Keratinocyte (primary cell): ENCODE results near the gene GPR176. TPM values are rescaled to one million over a fixed set of nuclear protein-coding genes. Genes with fewer than 3 reads are reported as not detected.

Experiments
- DNase-seq: peaks from one replicate; pipeline ENCODE4 v3.0.0-alpha.2; 2011; ENCODE audit warnings: low read depth, missing footprints, low spot score
- FAIRE-seq: peaks from 2 replicates; lab custom pipeline; 2011; peaks lifted over from hg19 to GRCh38; lab: Jason Lieb, UNC
- H2AFZ ChIP-seq: 2 replicates; pipeline ENCODE4 v1.6.0; 2012; ENCODE audit warnings: low read length, control low read depth, inconsistent platforms; ENCODE audit not compliant: control insufficient read depth
- H3K27ac ChIP-seq: 2 replicates; pipeline ENCODE4 v1.5.1; 2011; ENCODE audit warnings: low read length; ENCODE audit not compliant: control insufficient read depth, insufficient read depth
- H3K27me3 ChIP-seq: 3 replicates; pipeline ENCODE4 v1.6.0; 2011; ENCODE audit warnings: low read length; ENCODE audit not compliant: control insufficient read depth, insufficient read depth; ENCODE audit errors: extremely low read depth
- H3K36me3 ChIP-seq, 2 experiments: 2 replicates in 1 of 2; 3 replicates in 1 of 2; pipeline ENCODE4 v1.5.1; 2011; ENCODE audit warnings: low read length in 2 of 2, mild to moderate bottlenecking in 1 of 2; ENCODE audit not compliant: control insufficient read depth in 2 of 2, insufficient read depth in 2 of 2; ENCODE audit errors: extremely low read depth in 1 of 2
- H3K4me1 ChIP-seq: 3 replicates; pipeline ENCODE4 v1.5.1; 2011; ENCODE audit warnings: low read length; ENCODE audit not compliant: control insufficient read depth, insufficient read depth; ENCODE audit errors: extremely low read depth
- H3K4me2 ChIP-seq: 3 replicates; pipeline ENCODE4 v1.6.0; 2011; ENCODE audit warnings: low read depth, low read length; ENCODE audit not compliant: control insufficient read depth, insufficient read depth; ENCODE audit errors: extremely low read depth
- H3K4me3 ChIP-seq, 3 experiments: fragments of 200-600 bp in 1 of 3; sonication (generic) in 1 of 3; 2 replicates in 2 of 3; 3 replicates in 1 of 3; pipeline ENCODE4 v1.5.1; 2011 to 2016; ENCODE audit warnings: low read length in 3 of 3, mild to moderate bottlenecking in 3 of 3, control low read depth in 2 of 3, inconsistent platforms in 1 of 3, low read depth in 1 of 3, mixed read lengths in 1 of 3, mixed run types in 1 of 3, moderate library complexity in 1 of 3; ENCODE audit not compliant: control insufficient read depth in 2 of 3, insufficient read depth in 2 of 3; ENCODE audit errors: extremely low read depth in 1 of 3
- H3K79me2 ChIP-seq: 2 replicates; pipeline ENCODE4 v1.6.0; 2012; ENCODE audit warnings: low read length; ENCODE audit not compliant: control insufficient read depth, insufficient read depth
- H3K9ac ChIP-seq: 3 replicates; pipeline ENCODE4 v1.6.0; 2011; ENCODE audit warnings: low read length; ENCODE audit not compliant: control insufficient read depth, insufficient read depth; ENCODE audit errors: extremely low read depth
- H3K9me1 ChIP-seq: 3 replicates; pipeline ENCODE4 v1.6.0; 2011; ENCODE audit warnings: low read length; ENCODE audit not compliant: control insufficient read depth, insufficient read depth; ENCODE audit errors: extremely low read depth
- H3K9me3 ChIP-seq: 2 replicates; pipeline ENCODE4 v1.5.1; 2012; ENCODE audit warnings: low read depth, low read length; ENCODE audit not compliant: control insufficient read depth
- H4K20me1 ChIP-seq: 3 replicates; pipeline ENCODE4 v1.6.0; 2011; ENCODE audit warnings: low read length; ENCODE audit not compliant: control insufficient read depth, insufficient read depth; ENCODE audit errors: extremely low read depth
- EZH2 ChIP-seq: IDR thresholded peaks from one replicate; pipeline ENCODE4 v1.6.1; 2012; ENCODE audit warnings: inconsistent platforms, mild to moderate bottlenecking, low read length, moderate library complexity
- dilution Hi-C: fragments of 300-500 bp; cut with MboI; formaldehyde crosslinking; loops from one replicate; pipeline ENCODE4 v1.7.0; 2020; ENCODE audit warnings: low sequenced_read_pairs; ENCODE audit not compliant: extremely low pct_ligation_motif_present
- polyA plus RNA-seq, 5 experiments: library from polyadenylated mRNA; depleted of rRNA in 3 of 5; stranded (reverse) in 3 of 5; stranded (forward) in 1 of 5; unstranded in 1 of 5; fragments of >200 nt; gene quantifications; 1 replicate in 1 of 5; 2 replicates in 3 of 5; 3 replicates in 1 of 5; pipeline versions ENCODE4 v1.2.1 to v1.2.3, GENCODE V29; 2011 to 2012; ENCODE audit warnings: missing spikeins in 2 of 5, low read depth in 1 of 5, low replicate concordance in 1 of 5
- TF ChIP-seq, protein P1 (sequence below), 3 experiments: IDR thresholded peaks in 1 of 3; conservative IDR thresholded peaks in 1 of 3; optimal IDR thresholded peaks in 1 of 3; 2 replicates in 2 of 3; 3 replicates in 1 of 3; pipeline versions ENCODE3 to v1.5.1; 2011; ENCODE audit warnings: low read length in 3 of 3, mild to moderate bottlenecking in 3 of 3, moderate library complexity in 2 of 3, control low read depth in 1 of 3, inconsistent platforms in 1 of 3; ENCODE audit not compliant: insufficient read depth in 2 of 3; ENCODE audit errors: extremely low read depth in 1 of 3

Gene GPR176
- polyA plus RNA-seq, 1 donor (not counting 4 experiments of a cell fraction or from before 2014, with no cell fraction given): 12.5 TPM

GRCh38 chr15:39963786-39964185 lies 43.7 kb upstream of the GPR176 start:
- FAIRE-seq: no peak
- no peak overlapping the region for H2AFZ ChIP-seq
- dilution Hi-C loops: no loop called here
- TF ChIP-seq, protein P1, sequence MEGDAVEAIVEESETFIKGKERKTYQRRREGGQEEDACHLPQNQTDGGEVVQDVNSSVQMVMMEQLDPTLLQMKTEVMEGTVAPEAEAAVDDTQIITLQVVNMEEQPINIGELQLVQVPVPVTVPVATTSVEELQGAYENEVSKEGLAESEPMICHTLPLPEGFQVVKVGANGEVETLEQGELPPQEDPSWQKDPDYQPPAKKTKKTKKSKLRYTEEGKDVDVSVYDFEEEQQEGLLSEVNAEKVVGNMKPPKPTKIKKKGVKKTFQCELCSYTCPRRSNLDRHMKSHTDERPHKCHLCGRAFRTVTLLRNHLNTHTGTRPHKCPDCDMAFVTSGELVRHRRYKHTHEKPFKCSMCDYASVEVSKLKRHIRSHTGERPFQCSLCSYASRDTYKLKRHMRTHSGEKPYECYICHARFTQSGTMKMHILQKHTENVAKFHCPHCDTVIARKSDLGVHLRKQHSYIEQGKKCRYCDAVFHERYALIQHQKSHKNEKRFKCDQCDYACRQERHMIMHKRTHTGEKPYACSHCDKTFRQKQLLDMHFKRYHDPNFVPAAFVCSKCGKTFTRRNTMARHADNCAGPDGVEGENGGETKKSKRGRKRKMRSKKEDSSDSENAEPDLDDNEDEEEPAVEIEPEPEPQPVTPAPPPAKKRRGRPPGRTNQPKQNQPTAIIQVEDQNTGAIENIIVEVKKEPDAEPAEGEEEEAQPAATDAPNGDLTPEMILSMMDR (optimal IDR thresholded peaks at IDR 0.05 in 1 of 3, IDR thresholded peaks at IDR 0.05 in 1 of 3, conservative IDR thresholded peaks at IDR 0.05 in 1 of 3; ENCODE audit: extremely low read depth in 1 of 3, insufficient read depth in 2 of 3, low read length in 3 of 3): no peak
- TF ChIP-seq EZH2: no peak
- H3K4me2 ChIP-seq: no peak overlapping the region
- peaks cover 8% of the 10 kb centered on the region for H3K79me2 ChIP-seq
- no peaks in the 10 kb centered on the region for H3K4me1 ChIP-seq
- H4K20me1 ChIP-seq: no peaks in the 10 kb centered on the region
- H3K27ac ChIP-seq: no peak overlapping the region
- H3K36me3 ChIP-seq: peaks cover 18 to 45% of the 10 kb centered on the region in 2 experiments
- DNase-seq: no peak
- H3K9me1 ChIP-seq: no peaks in the 10 kb centered on the region
- no peak overlapping the region for H3K9ac ChIP-seq
- no peaks in the 10 kb centered on the region for H3K27me3 ChIP-seq
- H3K4me3 ChIP-seq: no peak overlapping the region
- H3K9me3 ChIP-seq: no peaks in the 10 kb centered on the region

DNA sequence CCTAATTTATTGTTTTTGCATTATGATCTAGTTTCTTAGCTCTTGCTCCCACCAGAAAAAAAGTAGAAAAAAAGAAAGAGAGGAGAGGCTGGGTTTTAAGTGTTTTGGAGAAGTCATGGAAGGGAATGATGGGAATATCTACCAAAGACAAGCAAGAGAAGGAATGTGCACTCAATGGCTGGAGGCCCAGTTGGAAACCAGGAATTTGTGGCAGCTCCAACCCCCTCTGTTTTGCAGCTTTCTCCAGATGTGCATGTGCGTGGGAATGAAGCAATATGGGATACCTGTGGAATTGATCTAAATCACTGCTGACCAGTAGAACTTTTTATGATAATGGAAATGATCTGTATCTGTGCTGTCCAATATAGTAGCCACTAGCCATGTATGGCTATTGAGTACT lies 41.0 kb upstream of the GPR176 start:
- Histone ChIP-seq H3K9me1 (peaks cover 5% of the 10 kb centered on the region), H3K27me3 (no peaks in the 10 kb centered on the region), H3K9ac (no peak overlapping the region), H4K20me1 (no peaks in the 10 kb centered on the region), H3K4me3 (no peak overlapping the region), H3K36me3 (peaks cover 12 to 46% of the 10 kb centered on the region in 2 experiments), H2AFZ (no peak overlapping the region), H3K4me1 (no peaks in the 10 kb centered on the region), H3K9me3 (no peaks in the 10 kb centered on the region), H3K4me2 (no peak overlapping the region), H3K79me2 (peaks cover 13% of the 10 kb centered on the region), H3K27ac (no peak overlapping the region)
- DNase-seq: no peak
- FAIRE-seq: no peak
- TF ChIP-seq EZH2: no peak
- TF ChIP-seq, protein P1 (optimal IDR thresholded peaks at IDR 0.05 in 1 of 3, IDR thresholded peaks at IDR 0.05 in 1 of 3, conservative IDR thresholded peaks at IDR 0.05 in 1 of 3; ENCODE audit: extremely low read depth in 1 of 3, insufficient read depth in 2 of 3, low read length in 3 of 3): no peak
- dilution Hi-C loops: no loop called here
